Cardiac muscle cell (in vitro differentiated cells and primary cell): Measurements from ENCODE around the gene UBD. TPM values are rescaled to one million over a fixed set of nuclear protein-coding genes. Genes with fewer than 3 reads are reported as not detected.

Experiments used
- DNase-seq, 2 donors: peaks; one replicate each; pipeline versions ENCODE4 v3.0.0 to v3.0.0-alpha.2; 2010 to 2017; ENCODE audit warnings: low read depth in 1 of 2, low spot score in 1 of 2
- H3K27ac ChIP-seq: fragments of 200-600 bp; sonication (generic); 2 replicates; pipeline ENCODE4 v1.5.1; 2016
- H3K27me3 ChIP-seq: fragments of 200-600 bp; sonication (generic); 2 replicates; pipeline ENCODE4 v1.6.0; 2016; ENCODE audit warnings: control low read depth
- H3K36me3 ChIP-seq: fragments of 200-600 bp; sonication (generic); 2 replicates; pipeline ENCODE4 v1.5.1; 2016; ENCODE audit warnings: control low read depth
- H3K4me1 ChIP-seq: fragments of 200-600 bp; sonication (generic); 2 replicates; pipeline ENCODE4 v1.8.1; 2017; ENCODE audit warnings: low read depth, mild to moderate bottlenecking, mixed run types
- H3K4me3 ChIP-seq: fragments of 200-600 bp; sonication (generic); 2 replicates; pipeline ENCODE4 v1.5.1; 2016; ENCODE audit warnings: mild to moderate bottlenecking
- H3K9me3 ChIP-seq: fragments of 200-600 bp; sonication (generic); 2 replicates; pipeline ENCODE4 v1.5.1; 2017; ENCODE audit warnings: low read depth, mild to moderate bottlenecking, control low read depth
- CTCF ChIP-seq: IDR thresholded peaks from 2 replicates; pipeline ENCODE4 v1.5.1; 2012; ENCODE audit warnings: low read depth, mild to moderate bottlenecking, low read length
- polyA plus RNA-seq: library from polyadenylated mRNA; unstranded; fragments of >200 nt; fragmentation: Nextera tagmentation; extraction: Ambion mirVana; gene quantifications from 2 replicates; pipeline ENCODE4 v1.2.1, GENCODE V29; 2016
- total RNA-seq: library from RNA; depleted of rRNA; stranded (reverse); fragments of >200 nt; gene quantifications from 2 replicates; pipeline ENCODE4 v1.2.3, GENCODE V29; 2016

The UBD gene
- total and polyA plus RNA-seq, 2 experiments from 2014 or later, result not detected

GRCh38 chr6:29567991-29568390 is 8.5 kb upstream of the UBD start:
- no peaks in the 10 kb centered on the region for H3K4me1 ChIP-seq
- H3K9me3 ChIP-seq, result no peaks in the 10 kb centered on the region
- H3K36me3 ChIP-seq, result no peaks in the 10 kb centered on the region
- H3K27me3 ChIP-seq, result peaks cover 16% of the 10 kb centered on the region
- no peak overlapping the region for H3K27ac ChIP-seq
- no peak for DNase-seq
- no peak for TF ChIP-seq CTCF
- no peak overlapping the region for H3K4me3 ChIP-seq

- no peaks in the 10 kb centered on the region for H3K9me3 ChIP-seq
- no peaks in the 10 kb centered on the region for H3K36me3 ChIP-seq
- H3K4me1 ChIP-seq, result no peaks in the 10 kb centered on the region
- peaks cover 16% of the 10 kb centered on the region for H3K27me3 ChIP-seq
- no peak for TF ChIP-seq CTCF
- no peak overlapping the region for H3K4me3 ChIP-seq
- no peak for DNase-seq
- H3K27ac ChIP-seq, result no peak overlapping the region
Observed at GRCh38 chr6:29567541-29567940, 8.0 kb upstream of the UBD start.

GRCh38 chr6:29566856-29567255 is 7.3 kb upstream of the UBD start:
- no peaks in the 10 kb centered on the region for H3K4me1 ChIP-seq
- no peaks in the 10 kb centered on the region for H3K36me3 ChIP-seq
- no peak overlapping the region for H3K4me3 ChIP-seq
- TF ChIP-seq CTCF, result no peak
- no peak overlapping the region for H3K27ac ChIP-seq
- no peak for DNase-seq
- peaks cover 16% of the 10 kb centered on the region for H3K27me3 ChIP-seq
- no peaks in the 10 kb centered on the region for H3K9me3 ChIP-seq

- no peaks in the 10 kb centered on the region for H3K4me1 ChIP-seq
- no peak overlapping the region for H3K4me3 ChIP-seq
- H3K36me3 ChIP-seq, result no peaks in the 10 kb centered on the region
- peaks cover 11% of the 10 kb centered on the region for H3K27me3 ChIP-seq
- H3K27ac ChIP-seq, result no peak overlapping the region
- no peaks in the 10 kb centered on the region for H3K9me3 ChIP-seq
- no peak for DNase-seq
- TF ChIP-seq CTCF, result no peak
Observed at GRCh38 chr6:29564875-29565274, 5.3 kb upstream of the UBD start.

- Histone ChIP-seq H3K4me3 (no peak overlapping the region), H3K4me1 (no peaks in the 10 kb centered on the region), H3K36me3 (no peaks in the 10 kb centered on the region), H3K27ac (no peak overlapping the region), H3K27me3 (peaks cover 9% of the 10 kb centered on the region), H3K9me3 (no peaks in the 10 kb centered on the region)
- no peak for TF ChIP-seq CTCF
- DNase-seq, result no peak
Observed at GRCh38 chr6:29563435-29563965, 4.0 kb upstream of the UBD start.

GRCh38 chr6:29561606-29562181 is 2.2 kb upstream of the UBD start:
- H3K4me1 ChIP-seq, result no peaks in the 10 kb centered on the region
- H3K9me3 ChIP-seq, result no peaks in the 10 kb centered on the region
- peaks cover 16% of the 10 kb centered on the region for H3K27me3 ChIP-seq
- no peak overlapping the region for H3K27ac ChIP-seq
- H3K36me3 ChIP-seq, result no peaks in the 10 kb centered on the region
- no peak for DNase-seq
- H3K4me3 ChIP-seq, result no peak overlapping the region
- no peak for TF ChIP-seq CTCF
